NCI-H748 treated with DMSO at 0.1 percent for 48 hours (cell line): ENCODE measurements around the gene MSH3.
"Not testable (repeated sequence)": the region's sequence is repeated elsewhere in the genome, so short reads cannot be mapped to it uniquely, and the experiment has no call there.

Experiments
- DNase-seq: peaks from one replicate; lab custom pipeline; 2025; lab: John Stamatoyannopoulos, UW

The MSH3 gene

DNA sequence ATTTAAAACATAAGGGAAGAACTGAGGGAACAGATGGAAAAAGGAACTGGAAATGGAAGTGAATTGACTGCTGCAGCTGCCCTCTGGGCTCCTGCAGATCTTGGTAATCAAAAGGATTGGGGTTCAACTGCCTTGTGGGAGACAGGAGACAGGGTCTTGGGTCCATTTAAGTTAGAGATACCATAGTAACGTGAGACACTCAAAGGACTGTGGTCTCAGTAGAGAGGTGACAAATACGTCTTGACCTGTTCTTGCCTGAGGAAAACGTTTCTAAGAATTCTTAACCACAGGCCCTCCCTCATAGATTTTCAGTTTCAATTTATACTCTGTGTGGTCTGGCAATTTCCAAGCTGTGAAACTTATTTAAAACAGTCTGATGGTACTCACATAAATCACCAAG is 101.2 kb downstream of the MSH3 start:
- DNase-seq = no peak

DNA sequence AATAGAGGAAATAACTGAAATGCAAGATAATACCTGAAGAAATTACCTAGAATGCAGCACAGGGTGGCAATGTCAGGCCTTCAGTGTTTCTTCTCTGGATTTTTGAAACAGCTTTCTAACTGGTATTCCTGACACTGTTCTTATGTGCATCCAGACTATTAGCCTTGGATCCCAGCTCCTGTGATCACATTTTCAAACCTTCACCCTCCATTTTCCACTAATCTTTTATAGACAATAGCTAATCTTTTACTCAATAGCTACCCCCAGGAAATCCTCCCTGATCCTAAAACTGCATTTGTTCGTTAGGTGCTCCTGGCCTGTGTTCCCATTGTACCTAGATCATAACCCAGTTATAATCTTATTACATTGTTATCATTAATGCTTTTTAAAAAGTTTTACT is 101.8 kb downstream of the MSH3 start:
- peak; percentile 96 for DNase-seq

DNA sequence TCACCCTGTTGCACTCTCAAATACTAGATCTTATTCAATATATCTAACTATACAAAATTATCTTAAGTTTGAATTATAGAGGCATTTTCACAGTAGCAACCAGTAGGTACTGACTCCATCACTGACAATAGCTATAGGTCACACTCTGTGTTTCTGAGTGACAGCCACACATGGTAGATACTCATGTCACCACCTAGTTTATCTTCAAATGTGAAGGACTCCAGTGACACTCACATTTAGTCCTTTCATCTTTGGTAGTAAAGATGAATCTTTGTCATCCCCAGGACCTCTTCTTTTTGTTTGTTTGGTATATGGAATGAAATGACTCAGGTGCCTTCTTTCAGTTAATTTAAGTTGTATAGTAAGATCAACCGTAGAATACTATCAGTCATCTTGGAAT is 102.8 kb downstream of the MSH3 start:
- DNase-seq = no peak

DNA sequence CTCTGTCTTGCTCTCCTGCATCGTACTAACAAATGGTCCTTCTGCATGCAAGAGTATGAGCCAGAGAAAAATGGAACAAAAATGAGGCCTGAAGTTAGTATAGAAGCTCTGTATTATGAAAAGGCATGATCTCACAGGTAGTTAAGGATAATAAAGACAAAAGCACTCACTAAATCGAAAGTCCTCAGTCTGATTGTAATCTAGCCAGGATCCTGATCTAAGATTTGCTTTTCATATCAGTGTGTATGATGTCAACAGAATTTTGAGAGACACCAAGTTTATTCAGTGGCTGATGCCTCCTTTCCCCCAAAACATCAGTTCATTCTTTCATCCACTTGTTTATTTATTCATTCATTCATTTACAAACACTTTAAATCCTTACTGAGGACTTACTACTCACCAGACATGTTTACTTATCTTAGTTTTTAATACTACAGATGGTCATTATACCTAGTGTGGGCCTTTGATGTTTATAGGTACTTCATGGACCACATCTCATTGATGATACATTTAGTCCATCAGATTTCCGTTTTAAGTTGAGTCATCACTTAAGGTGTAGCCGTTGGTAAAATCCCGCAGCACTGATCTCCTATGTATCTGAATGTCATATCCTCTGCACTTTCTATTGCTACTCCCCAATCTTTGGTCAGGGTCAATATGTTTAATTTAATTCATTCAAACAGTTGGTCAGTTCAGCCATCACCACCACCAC is 105.6 kb downstream of the MSH3 start:
- no peak for DNase-seq

DNA sequence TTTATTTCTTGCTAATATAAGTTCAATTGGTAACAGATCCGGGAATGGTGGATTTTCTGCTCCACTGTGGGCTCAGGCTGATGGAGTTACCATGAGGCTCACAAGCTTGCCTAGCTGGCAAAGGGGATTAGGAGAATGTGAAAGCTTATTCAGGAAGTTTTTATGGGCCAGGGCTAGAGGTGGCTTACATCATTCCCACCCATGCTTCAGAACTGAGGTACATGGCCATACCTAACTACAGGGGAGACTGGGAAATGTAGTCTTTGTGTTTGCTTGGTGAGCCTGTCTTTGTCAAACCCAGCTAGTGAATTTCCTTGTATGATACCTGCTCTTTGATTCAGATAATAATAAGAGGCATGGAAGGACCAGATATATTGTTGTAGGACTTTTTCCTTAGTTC is 106.2 kb downstream of the MSH3 start:
- no peak for DNase-seq

DNA sequence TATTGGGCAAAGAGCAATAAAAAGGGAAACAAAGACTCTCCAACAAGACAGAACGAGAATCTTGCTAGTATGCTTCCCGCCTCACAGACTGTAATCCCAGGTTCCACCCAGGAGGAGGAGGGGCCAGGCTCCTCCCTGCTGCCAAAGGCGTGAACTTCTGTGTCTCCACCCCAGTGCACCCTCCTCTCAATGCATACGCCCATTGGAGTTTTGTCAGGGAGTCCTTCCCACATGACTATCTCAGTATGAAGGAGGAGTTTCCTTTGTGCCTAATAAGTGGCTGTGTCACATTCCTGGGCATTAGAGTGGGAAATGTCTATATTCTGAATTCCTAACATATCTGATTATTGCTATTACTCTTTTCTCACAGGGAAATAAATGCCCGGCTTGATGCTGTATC is 106.7 kb downstream of the MSH3 start:
- no peak for DNase-seq

DNA sequence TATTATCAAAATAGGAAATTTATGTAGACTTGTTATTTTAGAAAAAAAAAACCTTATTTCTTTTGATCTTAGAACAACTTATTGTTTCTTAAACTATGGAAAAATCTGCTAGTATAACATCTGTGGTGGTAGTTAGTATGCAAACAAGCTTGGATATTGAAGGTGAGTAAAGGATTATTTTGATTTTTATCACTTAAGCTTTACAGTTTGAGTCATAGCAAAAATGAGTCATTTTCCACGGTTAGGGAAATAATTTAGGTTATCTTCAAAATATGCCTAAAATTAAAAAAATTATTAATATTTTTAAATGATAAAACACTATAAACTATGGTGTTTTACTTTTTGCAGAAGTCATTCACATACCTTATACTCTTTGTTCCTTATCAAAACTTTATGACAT is 107.5 kb downstream of the MSH3 start:
- DNase-seq = no peak

DNA sequence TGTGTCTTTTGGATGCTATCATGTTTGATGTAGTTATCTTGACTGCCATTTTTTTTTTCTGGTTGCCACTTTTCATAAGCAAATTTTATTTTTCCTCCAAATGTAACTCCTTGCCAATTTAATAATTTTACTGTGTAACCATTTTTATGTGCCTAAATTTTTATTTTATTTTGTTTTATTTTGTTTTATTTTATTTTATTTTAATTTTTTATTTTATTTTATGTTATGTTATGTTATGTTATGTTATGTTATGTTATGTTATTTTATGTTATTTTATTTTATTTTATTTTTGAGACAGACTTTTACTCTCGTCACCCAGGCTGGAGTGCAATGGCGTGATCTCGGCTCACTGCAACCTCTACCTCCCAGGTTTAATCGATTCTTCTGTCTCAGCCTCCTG is 108.1 kb downstream of the MSH3 start:
- DNase-seq = no peak

DNA sequence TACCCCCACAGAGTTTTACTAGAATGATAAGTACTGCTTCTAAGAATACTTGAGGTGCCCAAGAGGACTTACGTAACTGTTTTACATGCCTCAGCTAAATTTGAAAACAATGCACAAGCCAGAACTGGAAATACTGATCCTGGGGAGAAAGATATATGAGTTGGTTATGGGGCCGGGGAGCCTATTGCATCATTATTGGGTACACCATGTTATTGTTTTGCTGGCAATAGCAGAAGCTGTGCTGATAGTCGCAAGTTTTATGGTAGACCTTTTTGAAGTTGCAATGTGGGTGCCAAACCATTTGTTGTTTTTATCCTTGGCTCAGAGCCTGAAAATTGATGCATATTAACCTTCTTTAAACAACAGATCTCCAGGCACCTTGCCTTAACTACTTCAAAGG is 108.8 kb downstream of the MSH3 start:
- no peak for DNase-seq

DNA sequence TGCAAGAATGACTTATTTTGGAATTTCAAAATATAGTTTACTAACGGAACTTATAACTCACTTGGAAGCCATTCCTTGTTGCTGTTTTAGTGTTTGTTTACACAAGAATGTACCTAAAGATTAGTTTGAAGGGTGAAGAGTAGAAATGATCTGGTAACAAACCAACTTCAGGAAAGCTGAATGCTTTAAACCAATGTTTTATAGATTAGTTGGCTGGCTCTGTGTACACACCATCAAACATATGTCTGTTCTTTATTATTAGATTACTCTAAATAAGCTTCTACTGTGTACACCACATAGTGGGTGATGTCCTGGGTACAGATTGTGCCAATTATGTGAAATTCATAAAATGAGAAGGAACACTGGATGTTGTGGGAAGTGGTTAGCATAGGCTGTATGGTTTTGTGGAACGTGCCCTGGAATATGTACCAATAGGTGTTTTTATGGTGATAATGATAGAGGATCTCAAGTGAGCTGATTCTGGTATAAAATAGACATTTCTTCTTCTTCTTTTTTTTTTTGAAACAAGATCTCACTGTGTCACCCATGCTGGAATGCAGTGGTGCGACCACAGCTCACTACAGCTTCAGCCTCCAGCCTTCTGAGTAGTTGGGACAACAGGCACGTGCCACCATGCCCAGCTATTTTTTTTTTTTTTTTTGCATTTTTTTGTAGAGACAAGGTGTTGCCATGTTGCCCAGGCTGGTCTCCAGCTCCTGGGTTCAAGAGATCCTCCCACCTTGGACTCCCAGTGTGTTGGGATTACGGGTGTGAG is 109.6 kb downstream of the MSH3 start:
- DNase-seq = no peak

DNA sequence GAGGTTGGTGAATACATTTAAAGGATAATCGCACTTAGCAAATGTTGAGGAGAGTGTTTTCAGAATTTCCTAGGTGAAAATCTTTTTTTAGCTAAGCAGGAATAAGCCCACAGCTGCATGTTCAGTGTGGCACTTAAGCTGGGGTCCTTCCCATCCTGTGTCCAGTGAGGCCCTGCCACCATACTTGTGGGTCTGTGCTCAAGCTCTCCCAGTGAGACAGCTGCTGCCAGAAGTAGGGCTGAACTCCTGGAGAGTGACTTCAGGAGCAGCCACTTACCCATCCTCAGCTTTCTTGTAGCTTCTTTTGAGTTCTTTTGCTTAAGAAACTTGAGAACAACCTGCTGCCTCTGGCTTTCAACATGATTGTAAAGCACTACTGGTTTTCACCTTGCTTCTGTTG is 110.3 kb downstream of the MSH3 start:
- DNase-seq = no peak

DNA sequence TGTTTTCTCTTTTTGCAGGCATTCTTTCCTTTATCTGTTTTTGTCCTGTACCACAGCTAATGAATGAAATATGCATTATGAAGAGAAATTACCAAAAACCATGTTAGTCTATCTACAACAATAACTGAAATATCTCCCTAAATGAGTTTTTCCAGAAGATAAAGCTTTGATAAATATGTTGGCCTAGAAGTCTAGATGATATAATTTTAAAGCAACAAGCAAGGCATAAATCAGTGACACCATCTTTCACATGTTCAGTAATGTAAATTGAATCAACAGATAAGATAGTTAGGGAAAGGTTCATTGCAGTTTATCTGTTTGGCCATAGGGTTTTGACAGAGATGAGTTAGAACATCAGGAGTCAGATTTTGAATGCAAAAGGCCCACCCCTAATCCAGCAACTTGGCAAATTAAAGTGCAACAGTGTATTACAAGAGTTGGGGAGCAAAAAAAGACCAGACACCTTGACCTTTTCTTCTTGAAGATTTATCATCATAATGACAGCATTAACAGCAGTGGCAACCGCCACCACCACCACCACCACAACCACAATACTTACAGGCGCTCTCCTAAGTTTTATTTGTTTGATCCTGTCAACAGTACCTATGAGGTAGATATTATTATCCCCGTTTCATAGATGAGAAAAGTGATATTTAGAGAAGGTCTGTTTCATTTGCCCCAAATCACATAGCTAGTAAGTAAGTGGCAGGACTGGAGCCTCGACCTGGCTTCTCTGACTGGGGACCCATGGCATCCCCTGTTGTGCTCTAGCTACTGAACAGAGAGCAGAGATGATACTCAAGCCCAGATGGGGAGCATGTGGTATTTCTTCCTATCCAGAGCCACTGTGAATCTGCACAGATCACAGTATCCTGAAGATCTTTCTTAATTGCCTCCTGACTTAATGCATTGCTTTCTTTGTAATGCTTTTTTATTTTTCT is 123.2 kb downstream of the MSH3 start:
- no peak for DNase-seq

DNA sequence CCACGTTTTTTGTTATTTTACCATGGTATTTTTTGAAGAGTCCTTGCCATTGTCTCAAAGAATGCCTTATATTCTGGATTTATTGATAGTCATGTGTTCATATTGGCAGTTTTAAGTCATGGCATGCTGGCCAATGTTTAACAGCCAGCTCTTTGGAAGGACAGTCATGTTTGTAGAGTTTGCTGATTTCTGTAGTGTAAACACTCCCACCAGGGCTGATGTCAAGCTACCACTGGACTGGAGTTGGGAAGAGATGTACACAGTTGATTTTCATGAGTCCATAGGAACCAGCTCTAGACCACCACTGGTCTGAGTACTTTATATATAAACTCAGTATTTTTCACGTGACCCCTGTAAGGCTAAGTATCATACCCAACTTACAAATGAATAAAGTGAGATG is 125.6 kb downstream of the MSH3 start:
- DNase-seq = no peak

DNA sequence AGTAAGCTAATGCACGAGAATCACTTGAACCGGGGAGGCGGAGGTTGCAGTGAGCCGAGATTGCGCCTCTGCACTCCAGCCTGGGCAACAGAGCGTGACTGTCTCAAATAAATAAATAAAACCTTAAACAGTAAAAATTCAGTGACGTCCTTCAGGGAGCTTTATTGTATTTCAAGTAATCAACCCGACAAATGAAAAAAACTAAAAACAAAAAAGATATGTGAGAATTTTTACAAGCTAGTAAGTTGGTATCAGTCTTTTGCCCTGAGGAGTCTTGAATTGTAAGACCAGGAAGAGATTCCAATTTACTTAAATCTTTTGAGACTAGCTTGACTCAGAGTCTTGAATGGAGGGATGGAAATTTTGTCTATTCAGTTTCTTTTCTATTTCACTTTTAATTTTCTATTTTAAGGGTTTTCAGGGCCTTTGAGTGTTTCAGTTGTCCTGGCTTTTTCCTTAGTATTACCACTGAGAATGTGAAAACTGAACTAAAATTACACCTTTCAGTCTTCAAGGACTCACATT is 126.4 kb downstream of the MSH3 start:
- DNase-seq = no peak

DNA sequence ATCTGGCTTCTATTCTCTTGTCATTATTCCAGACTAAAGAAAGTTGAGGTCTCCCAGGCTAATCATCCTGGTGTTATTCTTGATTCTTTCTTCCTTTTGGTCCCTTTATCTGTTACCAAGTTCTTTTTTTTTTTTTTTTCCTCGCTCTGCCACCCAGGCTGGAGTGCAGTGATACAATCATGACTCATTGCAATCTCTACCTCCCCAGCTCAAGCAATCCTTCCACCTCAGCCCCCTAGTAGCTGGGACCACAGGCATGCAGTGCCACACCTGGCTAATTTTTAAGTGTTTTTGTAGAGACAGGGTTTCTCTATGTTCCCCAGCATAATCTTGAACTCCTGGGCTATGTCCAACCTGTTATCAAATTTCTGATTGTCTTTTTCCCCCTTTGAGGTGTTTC is 126.9 kb downstream of the MSH3 start:
- no peak for DNase-seq

DNA sequence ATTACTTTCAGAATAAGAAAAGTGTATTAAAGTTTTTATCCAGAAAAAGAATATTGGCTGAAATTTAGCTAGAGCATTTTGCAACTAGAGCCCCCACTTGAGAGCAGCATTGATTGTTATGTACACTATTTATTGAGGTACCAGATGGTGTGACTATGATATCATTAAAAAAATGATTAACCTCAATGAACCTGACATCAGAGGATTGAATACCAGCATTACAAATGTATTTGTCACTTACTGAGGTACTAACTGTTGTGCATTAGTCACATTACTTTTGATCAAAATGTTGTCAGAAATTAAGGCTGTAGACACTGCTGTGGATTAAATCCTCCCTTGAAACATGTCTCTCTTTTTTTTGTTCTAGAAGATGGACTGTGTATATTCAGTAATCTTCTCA is 128.2 kb downstream of the MSH3 start:
- no peak for DNase-seq

DNA sequence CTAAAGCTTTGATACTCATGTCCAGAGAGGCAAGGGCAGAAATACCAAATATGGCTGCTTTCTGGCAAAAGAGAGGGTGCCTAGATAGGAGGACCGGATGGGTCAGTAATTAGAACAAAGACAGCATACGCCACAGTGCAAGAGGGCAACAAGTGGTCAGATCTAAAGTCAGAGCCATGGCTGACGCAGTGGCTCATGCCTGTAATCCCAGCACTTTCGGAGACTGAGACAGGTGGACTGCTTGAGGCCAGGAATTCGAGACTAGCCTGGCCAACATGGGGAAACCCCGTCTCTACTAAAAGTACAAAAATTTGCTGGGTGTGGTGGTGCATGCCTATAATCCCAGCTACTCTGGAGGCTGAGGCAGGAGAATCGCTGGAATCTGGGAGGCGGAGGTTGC is 129.3 kb downstream of the MSH3 start:
- not testable (repeated sequence) for DNase-seq

DNA sequence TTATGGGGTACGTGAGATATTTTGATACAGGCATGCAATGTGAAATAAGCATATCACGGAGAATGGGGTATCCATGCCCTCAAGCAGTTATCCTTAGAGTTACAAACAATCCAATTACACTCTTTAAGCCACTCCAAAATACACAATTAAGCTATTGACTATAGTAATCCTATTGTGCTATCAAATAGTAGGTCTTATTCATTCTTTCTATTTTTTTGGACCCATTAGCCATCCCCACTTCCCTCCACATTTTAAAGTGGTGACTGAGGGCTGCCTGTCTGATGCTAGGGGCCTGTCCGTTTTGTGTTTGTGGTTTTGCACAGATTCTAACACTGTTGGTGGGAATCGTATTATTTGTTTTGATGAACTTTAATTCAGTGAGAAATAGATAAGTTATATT is 130.0 kb downstream of the MSH3 start:
- peak; percentile 67 for DNase-seq

DNA sequence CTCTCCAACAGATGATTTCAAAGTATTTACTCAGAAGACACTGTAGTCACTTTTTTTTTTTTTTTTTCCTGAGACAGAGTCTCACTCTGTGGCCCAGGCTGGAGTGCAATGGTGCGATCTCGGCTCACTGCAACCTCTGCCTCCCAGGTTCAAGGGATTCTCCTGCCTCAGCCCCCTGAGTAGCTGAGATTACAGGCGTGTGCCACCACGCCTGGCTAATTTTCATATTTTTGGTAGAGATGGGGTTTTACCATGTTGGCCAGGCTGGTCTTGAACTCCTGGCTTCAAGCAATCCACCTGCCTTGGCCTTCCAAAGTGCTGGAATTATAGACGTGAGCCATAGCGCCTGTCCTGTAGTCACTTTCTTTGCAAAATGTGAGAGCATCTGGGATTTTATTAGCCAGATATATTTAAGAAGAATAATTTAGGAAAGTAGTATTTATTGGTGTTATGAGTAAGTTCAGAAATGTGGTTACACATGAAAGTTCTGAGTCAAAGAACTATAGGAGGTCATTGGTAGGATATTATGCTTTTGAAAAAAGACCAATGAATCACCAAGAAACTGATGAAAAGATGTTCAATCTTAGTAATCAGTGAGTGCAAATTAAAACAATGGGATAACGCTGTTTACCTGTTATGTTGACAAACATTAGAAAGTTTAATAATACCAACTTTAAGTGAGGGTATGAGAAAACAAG is 135.0 kb downstream of the MSH3 start:
- not testable (repeated sequence) for DNase-seq

DNA sequence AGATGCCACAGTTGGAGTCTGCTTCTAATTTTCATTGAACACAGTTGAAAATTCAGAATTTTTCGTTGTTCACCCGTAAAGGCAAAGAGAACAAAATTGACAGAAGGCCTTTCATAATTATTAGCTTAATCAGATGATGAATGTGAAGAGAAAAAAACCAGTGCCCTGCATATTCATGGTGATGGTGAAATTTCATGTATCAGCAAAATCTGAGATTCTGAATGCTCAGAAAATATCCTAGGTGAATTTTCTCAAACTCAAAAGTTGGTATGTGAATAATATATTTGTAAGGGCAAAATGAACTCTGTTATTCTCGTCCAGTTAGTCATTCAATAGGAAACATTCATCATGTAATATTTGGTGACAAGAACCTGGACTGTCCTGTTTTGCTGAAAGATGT is 136.2 kb downstream of the MSH3 start:
- DNase-seq = no peak

DNA sequence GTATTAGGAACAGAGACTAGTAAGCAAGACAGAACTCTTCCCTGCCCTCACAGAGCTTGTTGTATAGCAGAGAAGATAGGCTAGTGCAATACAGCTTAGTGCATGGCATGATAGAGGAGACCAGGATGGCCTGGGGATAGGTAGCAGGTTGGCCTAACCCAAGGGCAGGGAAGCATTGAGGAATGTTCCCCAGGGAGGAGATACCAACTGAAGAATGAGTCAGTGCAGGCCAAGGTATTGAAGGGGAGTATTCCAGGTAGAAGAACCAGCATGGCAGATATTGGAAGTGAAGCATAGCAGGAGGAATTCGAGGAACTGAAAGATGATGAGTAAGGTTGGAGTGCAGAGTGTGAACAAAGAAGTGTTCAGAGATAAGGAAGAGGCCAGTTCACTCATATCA is 138.9 kb downstream of the MSH3 start:
- no peak for DNase-seq

DNA sequence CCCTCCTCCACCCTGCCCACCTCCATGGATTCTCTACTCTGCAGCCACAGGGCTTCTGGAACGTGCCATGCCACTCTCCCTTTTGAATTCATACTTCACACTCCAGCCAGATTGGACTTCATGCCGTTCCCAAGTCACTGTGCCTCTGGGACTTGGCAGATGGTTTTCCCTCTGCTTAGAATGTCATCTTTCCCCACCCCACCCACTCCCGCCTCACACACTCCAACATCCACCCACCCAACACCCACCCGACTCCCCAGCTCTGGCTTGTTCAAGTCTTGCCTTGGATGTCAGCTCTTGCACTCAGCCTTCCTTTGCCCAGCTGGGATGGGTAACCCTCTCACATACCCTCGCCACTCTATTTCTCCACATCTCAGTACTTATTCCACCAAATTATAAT is 142.4 kb downstream of the MSH3 start:
- DNase-seq = no peak
